Astrocyte of the hippocampus (primary cell): Measurements from ENCODE around the gene GLRX5.
A peak's percentile ranks its signal among the peaks of the same experiment; 100 is the strongest.
"Not testable (repeated sequence)": the region's sequence is repeated elsewhere in the genome, so short reads cannot be mapped to it uniquely, and the experiment has no call there.

Source experiments
- DNase-seq: peaks from one replicate; pipeline ENCODE4 v3.0.0; 2011; ENCODE audit warnings: low read depth, low spot score

The GLRX5 gene

GRCh38 chr14:95498622-95499353 is 36.1 kb upstream of the GLRX5 start:
- DNase-seq = peak; percentile 63

DNA sequence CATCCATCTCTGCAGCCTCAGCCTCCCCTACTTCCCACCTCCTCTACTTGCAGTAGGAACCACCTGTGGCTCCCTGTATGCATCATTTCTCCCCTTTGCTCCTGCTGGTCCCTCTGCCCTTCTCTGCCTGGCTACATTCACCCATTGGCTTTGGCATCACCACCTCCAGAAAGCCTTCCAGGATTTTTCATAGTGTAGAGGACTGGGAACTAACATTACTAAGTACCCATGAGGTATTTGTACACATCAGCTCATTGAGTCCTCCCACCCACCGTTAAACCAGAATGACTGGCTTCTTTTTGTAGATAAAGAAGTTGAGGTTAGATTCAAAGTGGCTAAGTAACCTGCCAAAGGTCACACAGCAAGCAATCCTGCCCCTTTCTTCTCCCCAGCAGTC is 35.5 kb upstream of the GLRX5 start:
- DNase-seq = no peak

DNA sequence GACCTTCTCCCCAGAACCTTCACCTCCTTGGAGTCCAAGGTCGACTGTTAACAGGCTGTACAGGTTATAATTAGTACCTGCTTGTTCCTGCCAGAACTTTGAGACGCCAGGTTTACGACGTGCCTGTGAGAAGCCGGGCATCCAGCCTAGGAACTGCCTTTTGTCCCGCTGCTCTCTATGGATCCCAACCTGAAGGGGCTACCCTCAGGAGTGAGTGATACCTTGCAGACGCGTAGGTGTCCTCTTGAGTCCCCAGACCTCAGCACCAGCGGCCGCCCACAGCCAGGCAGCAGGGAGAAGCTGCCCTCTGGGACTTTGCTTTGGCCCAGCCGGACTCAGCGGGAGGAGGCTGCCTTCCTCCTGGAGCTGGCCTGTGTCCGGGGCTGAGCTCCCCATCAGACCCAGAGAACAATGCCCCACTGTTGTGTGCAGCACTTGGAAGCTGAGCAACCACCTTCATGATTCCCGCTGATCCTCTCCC is 34.6 kb upstream of the GLRX5 start:
- no peak for DNase-seq

DNA sequence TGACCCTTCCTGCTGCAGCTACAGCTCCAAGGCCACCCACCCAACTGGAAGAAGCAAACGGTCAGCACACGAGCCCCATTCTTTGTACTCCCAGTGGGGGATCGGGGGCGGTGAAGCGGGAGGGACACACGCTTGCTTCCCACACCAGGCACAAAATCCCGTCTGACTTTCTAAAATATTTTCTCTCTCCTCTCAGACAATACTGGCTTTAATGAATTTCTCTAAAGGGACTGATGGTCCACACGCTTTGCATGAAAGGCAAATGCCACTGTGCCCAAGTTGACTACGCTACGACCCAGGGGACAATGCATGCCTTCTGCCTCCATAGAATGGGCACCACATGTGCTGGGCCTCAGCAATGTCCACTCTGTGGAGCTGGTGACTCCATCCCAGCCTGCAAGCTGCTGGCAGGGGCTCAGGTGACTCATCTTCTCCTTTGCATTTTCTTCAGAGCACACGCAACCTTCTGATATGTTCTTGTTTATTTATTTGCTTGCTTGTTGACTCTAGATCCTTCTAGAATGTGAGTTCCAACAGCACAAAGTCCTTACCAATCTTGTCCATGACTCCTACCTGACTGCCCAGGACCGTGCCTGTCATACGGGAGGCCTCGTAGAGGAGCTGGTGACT is 34.0 kb upstream of the GLRX5 start:
- DNase-seq = peak; percentile 91

- no peak for DNase-seq
Measured at GRCh38 chr14:95502381-95502950, 32.4 kb upstream of the GLRX5 start.

DNA sequence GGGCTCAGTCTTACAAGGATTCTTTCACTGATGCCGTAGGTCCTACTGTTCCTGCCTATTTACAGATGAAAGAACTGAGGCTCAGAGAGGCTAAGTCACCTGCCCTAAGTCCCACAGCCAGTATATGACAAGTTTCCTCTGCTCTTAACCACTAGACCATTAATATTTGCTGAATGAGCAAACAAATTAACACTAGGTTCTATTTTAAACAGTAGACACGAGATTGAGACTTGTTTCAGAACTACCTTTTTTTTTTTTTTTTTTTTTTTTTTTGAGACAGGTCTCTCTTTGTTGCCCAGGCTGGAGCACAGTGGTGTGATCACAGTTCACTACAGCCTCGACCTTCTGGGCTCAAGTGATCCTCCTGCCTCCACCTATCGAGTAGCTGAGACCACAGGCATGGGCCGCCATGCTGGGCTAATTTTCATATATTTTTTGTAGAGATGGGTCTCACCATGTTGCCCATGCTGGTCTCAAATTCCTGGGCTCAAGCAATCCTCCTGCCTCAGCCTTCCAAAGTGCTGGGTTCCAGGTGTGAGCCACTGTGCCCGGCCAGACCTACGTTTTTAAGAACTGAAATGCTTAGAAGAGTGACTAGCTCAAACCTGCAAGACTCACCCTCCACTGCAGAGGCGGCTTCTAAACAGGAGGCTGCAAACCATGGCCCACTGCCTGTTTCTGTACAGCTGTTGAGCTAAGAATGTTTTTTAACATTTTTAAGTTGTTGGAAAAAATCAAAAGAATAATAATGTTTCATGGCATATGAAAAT is 31.3 kb upstream of the GLRX5 start:
- DNase-seq = no peak

GRCh38 chr14:95504135-95505029 is 30.5 kb upstream of the GLRX5 start:
- peak; percentile 52 for DNase-seq

GRCh38 chr14:95505030-95505589 is 29.7 kb upstream of the GLRX5 start:
- DNase-seq = no peak

- DNase-seq = peak; percentile 92
Measured at GRCh38 chr14:95507174-95507573, 27.7 kb upstream of the GLRX5 start.

DNA sequence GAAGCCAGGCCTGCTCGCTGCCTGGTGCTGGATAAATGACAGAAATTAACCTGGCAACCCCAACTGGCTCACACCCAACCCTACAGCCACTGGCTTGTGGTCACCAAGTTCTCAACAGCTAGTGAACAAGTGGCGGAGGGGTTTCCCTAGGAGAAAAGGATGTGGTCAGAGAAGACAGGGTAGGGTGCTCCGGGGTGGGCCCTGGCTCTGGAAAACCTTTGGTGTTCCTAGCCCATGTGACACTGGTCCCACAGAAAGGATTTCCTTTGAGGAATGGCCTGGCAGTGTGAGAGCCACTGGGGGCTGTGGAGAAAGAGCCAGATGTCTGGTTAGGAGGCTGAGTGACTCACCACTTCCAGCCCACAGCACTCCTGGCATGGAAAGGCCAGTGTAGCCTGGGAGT is 27.1 kb upstream of the GLRX5 start:
- DNase-seq = peak; percentile 93

DNA sequence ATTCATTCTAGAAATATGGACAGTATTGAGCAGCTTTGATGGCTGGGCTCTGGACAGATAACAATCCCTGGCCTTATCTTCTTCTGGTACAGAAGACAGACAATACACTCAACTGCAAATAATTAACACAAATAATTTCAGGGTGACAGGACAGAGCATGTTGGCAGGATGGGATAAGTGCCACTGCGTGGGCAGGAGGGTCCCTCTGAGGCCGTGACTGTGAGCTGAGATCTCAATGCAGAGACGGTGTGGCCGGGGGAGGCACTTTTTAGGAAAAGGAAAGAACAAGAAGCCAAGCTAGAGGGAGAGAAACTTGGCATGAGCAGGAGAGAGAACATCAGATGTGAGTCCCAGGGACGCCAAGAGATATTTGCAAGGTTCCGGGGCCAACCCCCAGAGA is 26.5 kb upstream of the GLRX5 start:
- no peak for DNase-seq

- no peak for DNase-seq
Measured at GRCh38 chr14:95509495-95509894, 25.4 kb upstream of the GLRX5 start.

DNA sequence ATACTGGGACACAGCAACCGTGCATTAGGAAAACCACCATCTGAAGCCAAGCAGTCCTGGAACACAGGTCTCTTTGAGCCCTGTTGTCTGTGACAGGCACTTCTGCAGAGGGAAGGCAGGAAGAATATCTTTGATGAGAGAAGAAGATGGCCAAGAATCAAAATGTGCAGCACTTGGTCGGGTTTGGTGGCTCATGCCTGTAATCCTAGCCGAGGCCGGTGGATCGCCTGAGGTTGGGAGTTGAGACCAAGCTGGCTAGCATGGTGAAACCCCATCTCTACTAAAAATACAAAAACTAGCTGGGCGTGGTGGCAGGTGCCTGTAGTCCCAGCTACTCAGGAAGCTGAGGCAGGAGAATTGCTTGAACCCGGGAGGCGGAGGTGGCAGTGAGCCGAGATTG is 24.5 kb upstream of the GLRX5 start:
- not testable (repeated sequence) for DNase-seq

GRCh38 chr14:95510804-95511203 is 24.0 kb upstream of the GLRX5 start:
- no peak for DNase-seq

DNA sequence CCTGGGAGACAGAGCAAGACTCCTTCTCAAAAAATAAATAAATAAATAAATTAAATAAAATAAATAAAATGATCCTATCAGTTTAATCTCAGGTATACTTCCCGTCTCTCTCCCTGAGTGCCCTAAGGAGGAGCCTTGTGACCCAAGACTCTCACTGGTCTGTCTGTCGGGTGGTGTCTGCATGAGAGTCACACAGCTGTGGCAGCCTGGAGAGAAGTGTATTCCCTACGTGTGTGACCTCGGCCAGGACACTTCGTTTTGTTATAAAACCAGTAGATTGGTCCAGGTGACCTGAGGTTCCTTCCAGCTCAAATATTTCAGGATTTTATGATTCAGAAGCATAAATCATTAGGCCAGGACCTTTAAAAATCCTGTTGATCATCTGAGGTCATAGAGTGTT is 23.2 kb upstream of the GLRX5 start:
- no peak for DNase-seq

- DNase-seq = no peak
Measured at GRCh38 chr14:95513291-95513690, 21.6 kb upstream of the GLRX5 start.

GRCh38 chr14:95514131-95515079 is 20.4 kb upstream of the GLRX5 start:
- no peak for DNase-seq

GRCh38 chr14:95515080-95515489 is 19.8 kb upstream of the GLRX5 start:
- DNase-seq = peak; percentile 47
